Middle frontal gyrus (tissue), 1 donor: ENCODE results near the gene FAM162A.
"Not testable (repeated sequence)": the region's sequence is repeated elsewhere in the genome, so short reads cannot be mapped to it uniquely, and the experiment has no call there.

Experiments used
- DNase-seq: peaks from one replicate; pipeline ENCODE4 v3.0.0-alpha.2; 2015; ENCODE audit warnings: low spot score; ENCODE audit errors: extremely low spot score

The FAM162A gene

DNA sequence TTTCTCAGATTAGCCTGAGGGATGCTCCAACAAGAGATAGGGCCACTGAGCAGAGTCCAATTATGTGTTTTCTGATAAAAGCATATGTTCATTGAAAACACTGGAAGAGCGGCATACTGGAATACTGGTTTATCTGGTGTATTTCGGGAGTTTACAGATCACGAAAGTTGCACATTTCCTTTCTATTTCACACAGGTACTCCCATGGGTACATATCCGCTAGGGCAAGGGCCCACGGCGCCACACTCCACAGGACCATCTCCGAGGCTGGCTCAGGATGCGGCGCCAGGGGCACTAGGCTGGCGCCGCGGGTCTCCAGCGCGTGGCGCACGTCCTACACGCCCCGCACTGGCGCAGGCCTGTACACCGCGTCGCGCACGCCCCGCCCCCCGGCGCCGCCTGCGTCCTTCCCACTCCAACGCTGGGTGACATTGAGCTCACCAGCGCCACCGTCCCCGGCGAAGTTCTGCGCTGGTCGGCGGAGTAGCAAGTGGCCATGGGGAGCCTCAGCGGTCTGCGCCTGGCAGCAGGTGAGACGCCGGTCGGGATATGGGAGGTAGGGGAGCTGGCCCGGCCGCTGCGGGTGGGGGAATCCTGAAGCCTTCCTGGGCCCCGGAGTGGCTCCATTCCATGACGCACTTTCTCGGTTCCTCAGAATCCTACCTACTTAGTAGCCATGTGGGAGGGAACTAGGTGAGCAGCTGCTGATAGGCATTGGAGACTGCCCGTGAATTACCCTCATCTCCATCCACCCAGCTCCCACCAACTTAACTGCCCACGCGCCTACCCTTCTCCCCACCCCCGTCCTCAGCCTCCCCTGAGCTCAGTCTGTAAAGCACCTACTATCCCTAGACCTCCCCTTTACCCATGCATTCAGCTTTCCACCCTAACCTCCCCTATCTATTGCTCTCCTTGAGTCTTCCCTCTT is at the start of gene FAM162A:
Gene FAM162A, plus strand, starts transcription at position 412 of the 927 bp plus-strand sequence. Its CDS starts 84 bp downstream, at position 496.
- DNase-seq, result peak; percentile 88

DNA sequence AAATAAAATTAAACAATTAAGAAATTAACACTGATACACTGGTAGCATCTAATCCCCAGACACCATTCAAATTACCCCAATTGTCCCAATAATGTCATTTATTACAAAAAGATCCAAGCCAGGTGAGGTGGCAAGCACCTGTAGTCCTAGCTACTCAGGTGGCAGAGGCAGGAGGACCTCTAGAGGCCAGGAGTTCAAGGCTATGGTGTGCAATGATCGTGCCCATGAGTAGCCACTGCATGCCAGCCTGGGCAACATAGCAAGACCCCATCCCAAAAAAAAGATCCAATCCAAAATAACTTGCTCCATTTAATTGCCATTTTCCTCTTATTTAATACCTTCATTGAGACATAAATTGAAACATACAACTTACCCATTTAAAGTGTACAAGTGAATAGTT is 41.2 kb upstream of the FAM162A start:
- DNase-seq, result no peak

- no peak for DNase-seq
Observed at GRCh38 chr3:122343654-122344053, 40.3 kb upstream of the FAM162A start.

- no peak for DNase-seq
Observed at GRCh38 chr3:122349171-122349570, 34.8 kb upstream of the FAM162A start.

DNA sequence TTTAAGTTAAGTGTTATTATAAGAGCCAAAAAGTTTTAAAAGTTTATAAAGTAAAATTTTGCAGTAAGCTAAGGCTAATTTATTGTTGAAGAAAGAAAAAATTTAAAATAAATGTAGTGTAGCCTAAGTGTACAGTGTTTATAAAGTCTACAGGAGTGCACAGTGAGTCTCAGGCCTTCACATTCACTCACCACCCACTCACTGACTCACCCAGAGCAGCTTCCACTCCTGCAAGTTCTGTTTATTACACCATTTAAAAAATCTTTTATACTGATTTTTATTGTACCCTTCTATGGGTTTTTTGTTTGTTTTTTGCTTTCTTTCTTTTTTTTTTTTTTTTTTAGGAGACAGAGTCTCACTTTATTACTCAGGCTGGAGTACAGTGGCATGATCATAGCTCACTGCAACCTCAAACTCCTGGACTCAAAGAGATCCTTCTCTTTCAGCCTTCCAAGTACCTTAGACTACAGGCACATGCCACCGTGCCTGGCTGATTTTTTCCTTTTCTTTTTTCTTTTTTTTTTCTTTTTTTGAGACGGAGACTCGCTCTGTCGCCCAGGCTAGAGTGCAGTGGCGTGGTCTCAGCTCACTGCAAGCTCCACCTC is 33.1 kb upstream of the FAM162A start:
- no peak for DNase-seq

- no peak for DNase-seq
Observed at GRCh38 chr3:122351612-122352011, 32.4 kb upstream of the FAM162A start.

GRCh38 chr3:122353215-122353614 is 30.8 kb upstream of the FAM162A start:
- no peak for DNase-seq

DNA sequence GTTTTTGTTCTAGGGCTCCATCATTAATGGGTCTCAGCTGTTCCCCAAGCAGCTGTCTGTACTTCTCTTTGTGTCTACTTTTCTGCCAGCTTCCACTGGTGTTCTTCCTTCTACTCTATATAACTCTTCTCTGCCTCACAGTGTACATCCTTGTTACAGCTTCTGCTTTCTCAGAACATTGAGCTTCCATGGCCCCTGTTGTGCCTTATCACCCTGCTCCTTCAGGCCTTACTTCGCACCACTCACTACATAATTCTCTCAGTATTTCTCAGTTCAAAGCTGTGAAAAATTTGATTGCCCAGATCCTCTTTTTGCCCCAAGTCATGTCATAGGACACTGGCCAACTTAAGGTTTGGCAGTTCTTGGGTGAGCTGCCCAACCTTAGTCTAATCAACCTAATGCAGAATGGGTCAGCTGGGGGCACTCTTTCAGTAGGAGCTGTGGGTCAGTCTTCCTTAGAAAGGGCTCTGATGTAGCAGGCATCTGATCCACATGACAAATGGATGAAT is 30.0 kb upstream of the FAM162A start:
- no peak for DNase-seq

DNA sequence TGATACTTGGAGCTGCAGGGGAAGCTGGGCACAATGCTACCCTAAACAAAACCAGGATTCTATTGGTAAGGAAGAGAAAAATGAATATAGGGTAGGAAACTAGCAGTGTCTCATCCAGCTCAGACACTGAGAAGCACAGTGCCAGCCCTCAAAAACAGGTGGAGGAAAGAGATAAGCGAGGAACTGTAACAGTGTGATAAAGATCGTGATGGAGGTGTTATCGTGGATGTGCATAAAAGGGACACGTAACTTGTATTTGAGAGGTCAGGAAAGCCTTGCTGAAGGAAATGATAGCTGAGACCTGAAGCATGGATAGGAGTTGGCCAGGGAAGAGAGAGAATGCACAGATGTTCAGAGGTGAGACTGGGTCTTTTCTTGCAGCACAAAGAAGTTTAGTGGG is 28.4 kb upstream of the FAM162A start:
- no peak for DNase-seq

- no peak for DNase-seq
Observed at GRCh38 chr3:122356402-122356801, 27.6 kb upstream of the FAM162A start.

GRCh38 chr3:122357828-122358702 is 25.9 kb upstream of the FAM162A start:
- DNase-seq, result no peak

GRCh38 chr3:122358703-122359032 is 25.3 kb upstream of the FAM162A start:
- no peak for DNase-seq

DNA sequence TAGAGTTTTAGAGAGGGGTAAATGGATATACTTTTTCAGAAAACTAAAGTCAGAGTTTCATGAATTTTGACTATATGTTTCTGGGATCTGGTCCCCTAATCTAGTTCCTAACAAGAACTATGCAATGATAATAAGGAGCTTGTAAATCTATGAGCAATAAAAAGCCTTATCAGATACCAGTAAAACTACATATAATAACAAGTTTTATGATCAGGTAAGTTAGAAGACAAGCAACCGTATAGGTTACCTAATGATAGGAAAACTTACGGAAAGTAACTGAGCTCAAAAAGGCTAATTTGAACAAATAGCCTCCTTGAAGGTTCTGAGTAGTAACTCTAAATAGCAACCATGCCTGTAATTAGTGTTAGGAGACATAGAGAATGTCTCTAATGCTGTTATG is 22.0 kb upstream of the FAM162A start:
- no peak for DNase-seq

GRCh38 chr3:122364490-122364889 is 19.5 kb upstream of the FAM162A start:
- DNase-seq, result no peak

DNA sequence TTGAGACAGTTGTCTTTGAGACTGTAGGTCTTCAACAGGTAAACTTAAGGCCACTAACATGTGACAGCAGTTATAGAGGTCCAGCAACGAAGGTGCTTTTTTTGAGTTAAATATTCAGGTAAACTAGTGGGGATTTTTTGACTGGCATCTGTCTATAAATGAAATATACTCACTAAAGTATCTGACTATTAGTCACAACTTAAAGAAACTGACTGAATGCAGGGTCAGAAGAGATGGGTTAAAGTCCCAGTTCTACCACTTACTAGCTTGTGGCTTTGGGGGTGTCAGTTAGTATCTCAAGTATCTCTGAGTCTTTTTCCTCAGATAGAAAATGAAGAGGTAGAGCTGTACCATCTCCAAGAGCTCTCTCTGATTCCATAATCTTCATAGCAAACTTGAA is 18.9 kb upstream of the FAM162A start:
- DNase-seq, result no peak

DNA sequence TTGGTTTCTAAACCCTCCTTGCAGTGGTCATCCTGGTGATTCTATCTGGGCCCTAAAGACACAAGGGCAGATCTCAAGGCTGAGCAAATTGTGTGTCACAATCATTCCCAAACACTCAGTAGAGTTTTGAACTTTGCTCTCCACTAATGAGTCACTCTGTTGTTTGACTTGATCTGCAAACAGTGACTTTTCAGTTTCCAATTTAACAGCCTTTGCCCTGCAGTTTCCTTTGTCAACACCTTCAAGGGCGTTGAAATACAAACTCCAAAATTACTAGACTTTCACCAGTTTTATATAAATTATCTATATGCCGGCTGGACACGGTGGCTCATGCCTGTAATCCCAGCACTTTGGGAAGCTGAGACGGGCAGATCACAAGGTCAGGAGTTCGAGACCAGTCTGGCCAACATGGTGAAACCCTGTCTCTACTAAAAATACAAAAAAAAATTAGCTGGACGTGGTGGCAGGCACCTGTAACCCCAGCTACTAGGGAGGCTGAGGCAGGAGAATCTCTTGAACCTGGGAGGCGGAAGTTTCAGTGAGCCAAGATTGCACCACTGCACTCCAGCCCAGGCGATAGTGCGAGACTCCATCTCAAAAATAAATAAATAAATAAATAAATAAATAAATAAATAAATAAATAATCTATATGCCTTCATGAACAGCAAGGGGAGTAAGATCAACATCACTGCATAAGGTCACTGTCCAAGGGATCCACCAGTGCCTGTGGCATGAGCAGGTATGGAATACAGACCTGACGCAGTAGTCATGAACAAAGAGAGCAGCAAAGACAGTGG is 18.2 kb upstream of the FAM162A start:
- not testable (repeated sequence) for DNase-seq

- DNase-seq, result no peak
Observed at GRCh38 chr3:122366379-122366749, 17.6 kb upstream of the FAM162A start.

- DNase-seq, result no peak
Observed at GRCh38 chr3:122374034-122374433, 9.9 kb upstream of the FAM162A start.

DNA sequence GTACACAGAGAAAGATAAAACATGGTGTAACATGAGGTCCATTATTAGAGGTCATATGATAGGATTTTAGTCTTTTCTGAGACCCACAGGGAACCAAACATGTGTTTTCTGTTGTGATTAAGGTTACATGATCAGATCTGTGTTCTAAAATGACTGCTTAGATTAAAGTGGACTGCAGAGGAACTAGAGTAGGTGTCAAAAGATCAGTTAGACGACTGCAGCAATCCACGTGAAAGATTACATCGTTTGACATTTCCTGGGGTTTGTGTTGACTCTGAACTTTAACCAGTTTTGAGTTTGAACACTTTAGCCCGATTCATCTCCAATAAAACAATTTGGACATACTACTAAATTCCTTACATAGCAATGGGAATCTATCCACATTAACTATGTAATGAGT is 6.0 kb upstream of the FAM162A start:
- no peak for DNase-seq

- peak; percentile 69 for DNase-seq
Observed at GRCh38 chr3:122382888-122383666, 905 bp upstream of the FAM162A start, which contains the start of gene MIX23. Gene MIX23, minus strand, starts transcription at chr3:122383231. Its CDS starts 7 bp downstream, at chr3:122383224.
